Smooth muscle cell (in vitro differentiated cells): Measurements from ENCODE around the gene PDZD4. TPM values are rescaled to one million over a fixed set of nuclear protein-coding genes. Genes with fewer than 3 reads are reported as not detected.

ENCODE experiments used
- DNase-seq: peaks from one replicate; lab custom pipeline; 2025; ENCODE audit not compliant: unreplicated experiment; lab: John Stamatoyannopoulos, UW
- H2AFZ ChIP-seq: fragments of 200-600 bp; sonication (generic); 2 replicates; pipeline ENCODE4 v1.6.0; 2016; ENCODE audit warnings: antibody characterized with exemption, low read depth, mild to moderate bottlenecking
- H3F3A ChIP-seq: fragments of 200-600 bp; sonication (generic); 2 replicates; pipeline ENCODE4 v1.6.0; 2017; ENCODE audit warnings: antibody characterized with exemption, low read depth
- H3K27ac ChIP-seq: fragments of 200-600 bp; sonication (generic); 2 replicates; pipeline ENCODE4 v1.5.1; 2016; ENCODE audit warnings: low read depth, mild to moderate bottlenecking
- H3K27me3 ChIP-seq: fragments of 200-600 bp; sonication (generic); 2 replicates; pipeline ENCODE4 v1.6.1; 2016; ENCODE audit warnings: low read depth, mild to moderate bottlenecking
- H3K36me3 ChIP-seq: fragments of 200-600 bp; sonication (generic); 2 replicates; pipeline ENCODE4 v1.5.1; 2016; ENCODE audit warnings: low read depth
- H3K4me1 ChIP-seq: fragments of 200-600 bp; sonication (generic); 2 replicates; pipeline ENCODE4 v1.5.1; 2016; ENCODE audit warnings: low read depth
- H3K4me2 ChIP-seq: fragments of 200-600 bp; sonication (generic); 2 replicates; pipeline ENCODE4 v1.6.0; 2016; ENCODE audit warnings: mild to moderate bottlenecking
- H3K4me3 ChIP-seq: fragments of 200-600 bp; sonication (generic); 2 replicates; pipeline ENCODE4 v1.5.1; 2016; ENCODE audit warnings: mild to moderate bottlenecking
- H3K79me2 ChIP-seq: fragments of 200-600 bp; sonication (generic); 2 replicates; pipeline ENCODE4 v1.6.0; 2016; ENCODE audit warnings: low read depth, mild to moderate bottlenecking
- H3K9ac ChIP-seq: fragments of 200-600 bp; sonication (generic); 2 replicates; pipeline ENCODE4 v1.6.0; 2016; ENCODE audit warnings: low read depth
- H3K9me3 ChIP-seq: fragments of 200-600 bp; sonication (generic); replicated peaks from 2 replicates; pipeline ENCODE4 v1.5.1; 2016; ENCODE audit warnings: low read depth
- H4K20me1 ChIP-seq: fragments of 200-600 bp; sonication (generic); 2 replicates; pipeline ENCODE4 v1.6.0; 2016; ENCODE audit warnings: low read depth
- WGBS: methylation state at CpG from one replicate; pipeline ENCODE4 v1.1.7; 2016; ENCODE audit warnings: low lambda C conversion rate; 5-methylcytosine and 5-hydroxymethylcytosine counted together
- polyA plus RNA-seq: library from polyadenylated mRNA; unstranded; fragments of >200 nt; fragmentation: Nextera tagmentation; extraction: Ambion mirVana; gene quantifications from 2 replicates; pipeline ENCODE4 v1.2.1, GENCODE V29; 2016
- total RNA-seq: library from RNA; depleted of rRNA; stranded (reverse); fragments of >200 nt; gene quantifications from 2 replicates; pipeline ENCODE4 v1.2.3, GENCODE V29; 2014
- TF ChIP-seq, protein P1 (sequence below): fragments of 200-600 bp; sonication (generic); IDR thresholded peaks from 2 replicates; pipeline ENCODE4 v1.5.1; 2017; ENCODE audit warnings: borderline replicate concordance, mild to moderate bottlenecking, antibody characterized with exemption; ENCODE audit not compliant: insufficient read depth, poor library complexity, severe bottlenecking

Gene PDZD4
- total and polyA plus RNA-seq, 2 experiments from 2014 or later = 2.3 to 3.1 TPM

DNA sequence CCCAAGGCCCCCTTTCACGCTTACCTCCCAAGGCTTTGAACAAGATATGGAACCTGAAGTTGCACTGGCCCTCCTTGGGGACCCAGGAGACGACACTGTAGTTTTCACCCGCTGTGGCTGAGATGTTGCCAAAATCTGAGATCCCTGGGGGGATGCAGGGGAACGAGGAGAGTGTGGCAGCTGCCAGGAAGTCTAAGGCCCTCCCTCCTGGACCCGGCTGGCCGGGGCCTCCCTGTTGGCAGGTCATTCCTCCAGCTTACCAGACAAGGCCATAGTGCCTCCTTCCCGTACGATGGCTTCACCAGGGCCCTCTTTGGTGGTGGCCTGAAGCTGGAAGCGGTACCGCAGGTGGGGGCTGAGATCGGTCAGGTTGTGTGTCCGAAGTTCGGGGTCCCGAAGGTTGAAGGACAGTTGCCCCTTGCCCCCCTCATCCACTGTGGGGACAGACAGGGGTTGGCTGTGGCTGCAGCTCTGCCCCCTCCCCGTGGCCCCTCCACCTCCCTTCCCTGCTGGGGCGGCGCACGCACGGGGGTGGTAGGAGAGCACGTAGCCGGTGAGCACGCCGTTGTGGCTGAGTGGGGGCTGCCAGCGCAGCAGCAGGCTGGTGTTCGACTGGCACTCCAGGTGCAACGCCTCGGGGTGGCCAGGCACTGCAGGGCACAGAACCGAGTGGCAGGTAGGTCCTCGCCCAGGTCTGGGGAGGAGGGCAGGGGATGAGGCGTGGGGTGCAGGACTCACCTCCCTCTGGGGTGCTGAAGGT lies 34.4 kb upstream of the PDZD4 start:
- no peak overlapping the region for H2AFZ ChIP-seq
- H3K4me2 ChIP-seq = no peak overlapping the region
- no peaks in the 10 kb centered on the region for H3K27me3 ChIP-seq
- DNase-seq = no peak
- H3F3A ChIP-seq = no peaks in the 10 kb centered on the region
- no peaks in the 10 kb centered on the region for H3K4me1 ChIP-seq
- no peaks in the 10 kb centered on the region for H3K9me3 ChIP-seq
- WGBS = 91% methylated on average over 30 of the region's 30 CpGs
- no peak overlapping the region for H3K27ac ChIP-seq
- H3K9ac ChIP-seq = no peak overlapping the region
- H3K36me3 ChIP-seq = no peaks in the 10 kb centered on the region
- H3K79me2 ChIP-seq = no peaks in the 10 kb centered on the region
- TF ChIP-seq, protein P1, sequence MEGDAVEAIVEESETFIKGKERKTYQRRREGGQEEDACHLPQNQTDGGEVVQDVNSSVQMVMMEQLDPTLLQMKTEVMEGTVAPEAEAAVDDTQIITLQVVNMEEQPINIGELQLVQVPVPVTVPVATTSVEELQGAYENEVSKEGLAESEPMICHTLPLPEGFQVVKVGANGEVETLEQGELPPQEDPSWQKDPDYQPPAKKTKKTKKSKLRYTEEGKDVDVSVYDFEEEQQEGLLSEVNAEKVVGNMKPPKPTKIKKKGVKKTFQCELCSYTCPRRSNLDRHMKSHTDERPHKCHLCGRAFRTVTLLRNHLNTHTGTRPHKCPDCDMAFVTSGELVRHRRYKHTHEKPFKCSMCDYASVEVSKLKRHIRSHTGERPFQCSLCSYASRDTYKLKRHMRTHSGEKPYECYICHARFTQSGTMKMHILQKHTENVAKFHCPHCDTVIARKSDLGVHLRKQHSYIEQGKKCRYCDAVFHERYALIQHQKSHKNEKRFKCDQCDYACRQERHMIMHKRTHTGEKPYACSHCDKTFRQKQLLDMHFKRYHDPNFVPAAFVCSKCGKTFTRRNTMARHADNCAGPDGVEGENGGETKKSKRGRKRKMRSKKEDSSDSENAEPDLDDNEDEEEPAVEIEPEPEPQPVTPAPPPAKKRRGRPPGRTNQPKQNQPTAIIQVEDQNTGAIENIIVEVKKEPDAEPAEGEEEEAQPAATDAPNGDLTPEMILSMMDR = no peak
- H4K20me1 ChIP-seq = no peaks in the 10 kb centered on the region
- no peak overlapping the region for H3K4me3 ChIP-seq

DNA sequence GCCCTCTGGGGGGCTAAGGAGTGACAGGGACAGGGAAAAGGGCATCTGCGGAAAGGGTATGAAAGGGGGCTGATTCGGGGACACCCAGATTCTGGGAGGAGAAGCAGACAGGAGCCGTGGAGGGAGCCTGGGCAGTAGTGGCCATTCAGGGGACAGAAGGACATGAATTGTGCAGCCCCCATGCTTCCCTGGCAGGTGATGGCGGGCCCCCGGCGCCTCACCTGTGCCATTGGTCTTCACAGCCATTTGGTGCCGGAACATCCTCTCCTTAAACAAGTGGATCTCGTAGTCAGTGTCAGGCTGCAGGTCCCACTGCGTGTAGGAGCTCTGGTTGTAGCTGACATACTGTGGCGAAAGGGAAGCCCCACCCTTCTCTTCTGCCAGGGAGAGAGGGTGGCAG lies 33.8 kb upstream of the PDZD4 start:
- no peak overlapping the region for H3K9ac ChIP-seq
- no peaks in the 10 kb centered on the region for H3K27me3 ChIP-seq
- no peak overlapping the region for H3K4me2 ChIP-seq
- no peak overlapping the region for H2AFZ ChIP-seq
- TF ChIP-seq, protein P1 = no peak
- no peaks in the 10 kb centered on the region for H3K79me2 ChIP-seq
- H3K9me3 ChIP-seq = no peaks in the 10 kb centered on the region
- no peaks in the 10 kb centered on the region for H3K36me3 ChIP-seq
- no peaks in the 10 kb centered on the region for H3F3A ChIP-seq
- H4K20me1 ChIP-seq = no peaks in the 10 kb centered on the region
- no peak for DNase-seq
- H3K4me1 ChIP-seq = no peaks in the 10 kb centered on the region
- WGBS = 82% methylated on average over 10 of the region's 10 CpGs
- no peak overlapping the region for H3K27ac ChIP-seq
- H3K4me3 ChIP-seq = no peak overlapping the region

DNA sequence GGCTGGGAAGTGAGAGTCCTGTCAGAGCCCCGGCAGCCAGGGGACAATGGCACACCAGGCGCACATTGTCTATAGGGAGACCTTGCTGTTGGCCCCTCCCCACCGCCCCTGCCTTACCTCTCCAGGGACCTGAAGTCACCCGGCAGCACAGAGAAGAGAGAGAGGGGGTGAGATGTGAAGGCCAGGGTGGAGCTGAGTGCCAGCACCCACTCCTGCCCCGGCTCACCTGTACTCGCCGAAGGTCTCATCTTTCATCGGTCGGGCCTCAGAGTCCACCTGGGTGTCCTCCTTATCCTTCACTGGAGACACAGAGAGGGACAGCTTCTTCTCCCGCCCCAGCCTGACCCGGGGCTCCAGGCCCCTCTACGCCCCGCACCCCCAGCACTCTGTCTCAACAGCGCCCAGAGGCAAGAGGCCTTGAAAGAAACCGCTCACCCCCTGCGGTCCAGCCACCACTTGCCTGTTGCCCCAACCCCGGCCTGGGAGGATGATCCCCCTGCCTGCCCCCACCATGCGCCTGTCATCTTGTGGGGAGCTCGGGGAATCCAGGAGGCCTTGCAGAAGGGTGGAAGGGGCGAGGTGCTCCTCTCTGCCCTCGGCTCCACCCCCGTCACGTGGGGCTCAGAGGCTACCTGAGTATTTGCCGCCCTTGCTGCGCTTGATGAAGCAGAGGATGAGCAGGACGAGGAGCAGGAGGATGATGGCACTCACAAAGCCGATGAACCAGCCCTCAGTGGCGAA lies 33.1 kb upstream of the PDZD4 start:
- no peaks in the 10 kb centered on the region for H3K36me3 ChIP-seq
- no peak overlapping the region for H3K4me2 ChIP-seq
- no peaks in the 10 kb centered on the region for H3K27me3 ChIP-seq
- no peaks in the 10 kb centered on the region for H4K20me1 ChIP-seq
- TF ChIP-seq, protein P1 = no peak
- no peak overlapping the region for H3K4me3 ChIP-seq
- H3K4me1 ChIP-seq = no peaks in the 10 kb centered on the region
- H3K79me2 ChIP-seq = no peaks in the 10 kb centered on the region
- H3F3A ChIP-seq = no peaks in the 10 kb centered on the region
- H3K27ac ChIP-seq = no peak overlapping the region
- H3K9ac ChIP-seq = no peak overlapping the region
- no peak for DNase-seq
- WGBS = 88% methylated on average over 23 of the region's 28 CpGs
- H3K9me3 ChIP-seq = no peaks in the 10 kb centered on the region
- H2AFZ ChIP-seq = no peak overlapping the region
